NT2/D1 (cell line): ENCODE data around the gene ARHGEF40.

Experiments
- DNase-seq: peaks from one replicate; pipeline ENCODE4 v3.0.0-alpha.2; 2011; ENCODE audit warnings: low read depth, low spot score
- H3K27me3 ChIP-seq: 2 replicates; pipeline ENCODE4 v1.6.0; 2011; ENCODE audit warnings: mild to moderate bottlenecking; ENCODE audit not compliant: insufficient read length, insufficient read depth
- H3K36me3 ChIP-seq: 2 replicates; pipeline ENCODE4 v1.6.1; 2011; ENCODE audit warnings: mild to moderate bottlenecking, low read length, mixed read lengths; ENCODE audit not compliant: insufficient read depth, insufficient read length
- H3K4me1 ChIP-seq: 2 replicates; pipeline ENCODE4 v1.5.1; 2011; ENCODE audit not compliant: insufficient read depth, insufficient read length
- H3K4me3 ChIP-seq: 2 replicates; pipeline ENCODE4 v1.5.1; 2011; ENCODE audit warnings: low read depth; ENCODE audit not compliant: insufficient read length
- H3K9ac ChIP-seq: 2 replicates; pipeline ENCODE4 v1.6.0; 2011; ENCODE audit warnings: low read depth; ENCODE audit not compliant: insufficient read length
- H3K9me3 ChIP-seq: 2 replicates; pipeline ENCODE4 v1.5.1; 2011; ENCODE audit warnings: mild to moderate bottlenecking, low read length; ENCODE audit not compliant: insufficient read depth
- SUZ12 ChIP-seq: IDR thresholded peaks from 2 replicates; pipeline ENCODE4 v1.6.1; 2011; ENCODE audit not compliant: insufficient read length, insufficient read depth; ENCODE audit errors: extremely low read depth
- YY1 ChIP-seq: IDR thresholded peaks from 2 replicates; pipeline ENCODE4 v1.6.1; 2011; ENCODE audit not compliant: insufficient read length, insufficient read depth
- ZNF274 ChIP-seq: IDR thresholded peaks from 2 replicates; pipeline ENCODE4 v1.6.1; 2011; ENCODE audit warnings: mild to moderate bottlenecking, low read depth, low read length

Gene ARHGEF40

GRCh38 chr14:21088687-21089086, 18.6 kb downstream of the ARHGEF40 start:
- peaks cover 93% of the 10 kb centered on the region for H3K36me3 ChIP-seq
- H3K9me3 ChIP-seq: no peaks in the 10 kb centered on the region; the same call in 1 of the 2 replicates
- H3K4me3 ChIP-seq: no peak overlapping the region
- no peaks in the 10 kb centered on the region for H3K27me3 ChIP-seq
- DNase-seq: no peak
- H3K9ac ChIP-seq: no peak overlapping the region
- H3K4me1 ChIP-seq: peaks cover 9% of the 10 kb centered on the region
- TF ChIP-seq SUZ12 (no peak), YY1 (no peak), ZNF274 (no peak)

- no peak for DNase-seq
- no peak for TF ChIP-seq ZNF274
- TF ChIP-seq YY1: no peak
- no peak for TF ChIP-seq SUZ12
- peaks cover 9% of the 10 kb centered on the region for H3K4me1 ChIP-seq
- no peak overlapping the region for H3K9ac ChIP-seq
- H3K27me3 ChIP-seq: no peaks in the 10 kb centered on the region
- peaks cover 87% of the 10 kb centered on the region for H3K36me3 ChIP-seq
- H3K4me3 ChIP-seq: no peak overlapping the region
- no peaks in the 10 kb centered on the region; the same call in 1 of the 2 replicates for H3K9me3 ChIP-seq
Observed at GRCh38 chr14:21089271-21089670, 19.2 kb downstream of the ARHGEF40 start.

- Histone ChIP-seq H3K9ac (no peak overlapping the region), H3K4me3 (no peak overlapping the region), H3K27me3 (no peaks in the 10 kb centered on the region), H3K4me1 (peaks cover 9% of the 10 kb centered on the region), H3K36me3 (peaks cover 83% of the 10 kb centered on the region), H3K9me3 (no peaks in the 10 kb centered on the region; the same call in 1 of the 2 replicates)
- TF ChIP-seq SUZ12: no peak
- no peak for TF ChIP-seq YY1
- no peak for TF ChIP-seq ZNF274
- no peak for DNase-seq
Observed at GRCh38 chr14:21089877-21090193, 19.7 kb downstream of the ARHGEF40 start.

- no peak overlapping the region for H3K9ac ChIP-seq
- no peak for DNase-seq
- H3K9me3 ChIP-seq: no peaks in the 10 kb centered on the region; the same call in 1 of the 2 replicates
- peaks cover 9% of the 10 kb centered on the region for H3K4me1 ChIP-seq
- H3K27me3 ChIP-seq: no peaks in the 10 kb centered on the region
- no peak overlapping the region for H3K4me3 ChIP-seq
- H3K36me3 ChIP-seq: peaks cover 79% of the 10 kb centered on the region
- TF ChIP-seq ZNF274: no peak
- no peak for TF ChIP-seq SUZ12
- no peak for TF ChIP-seq YY1
Observed at GRCh38 chr14:21090194-21090939, 20.3 kb downstream of the ARHGEF40 start.

GRCh38 chr14:21090940-21091663, 21.0 kb downstream of the ARHGEF40 start:
- Histone ChIP-seq H3K9ac (no peak overlapping the region), H3K9me3 (no peaks in the 10 kb centered on the region; the same call in 1 of the 2 replicates), H3K4me1 (peaks cover 9% of the 10 kb centered on the region), H3K4me3 (no peak overlapping the region), H3K27me3 (no peaks in the 10 kb centered on the region), H3K36me3 (peaks cover 72% of the 10 kb centered on the region)
- TF ChIP-seq SUZ12 (no peak), ZNF274 (no peak), YY1 (no peak)
- no peak for DNase-seq

- H3K27me3 ChIP-seq: no peaks in the 10 kb centered on the region
- no peak overlapping the region for H3K9ac ChIP-seq
- no peak overlapping the region for H3K4me3 ChIP-seq
- H3K36me3 ChIP-seq: peaks cover 64% of the 10 kb centered on the region
- H3K4me1 ChIP-seq: peaks cover 9% of the 10 kb centered on the region
- no peaks in the 10 kb centered on the region; the same call in 1 of the 2 replicates for H3K9me3 ChIP-seq
- TF ChIP-seq ZNF274 (no peak), SUZ12 (no peak), YY1 (no peak)
- no peak for DNase-seq
Observed at GRCh38 chr14:21091821-21092272, 21.7 kb downstream of the ARHGEF40 start.
